Neural cell (in vitro differentiated cells): ENCODE data around the gene VSIG10L. TPM values are rescaled to one million over a fixed set of nuclear protein-coding genes. Genes with fewer than 3 reads are reported as not detected.

ENCODE experiments used
- H2AFZ ChIP-seq: fragments of 200-600, 300-800 bp; sonication (generic), shearing (Covaris generic); 2 replicates; pipeline ENCODE4 v1.6.0; 2014; ENCODE audit warnings: low read depth, mild to moderate bottlenecking, antibody characterized with exemption, low read length, moderate library complexity
- H3F3A ChIP-seq: fragments of 200-600 bp; shearing (Covaris generic); 2 replicates; pipeline ENCODE4 v1.6.1; 2016; ENCODE audit warnings: mild to moderate bottlenecking, moderate library complexity, mixed read lengths, antibody characterized with exemption, low read length; ENCODE audit not compliant: insufficient read depth, poor library complexity, severe bottlenecking
- H3K27ac ChIP-seq: fragments of 200-600, 300-800 bp; sonication (generic), shearing (Covaris generic); 2 replicates; pipeline ENCODE4 v1.5.1; 2014; ENCODE audit warnings: mild to moderate bottlenecking, low read length, moderate library complexity
- H3K27me3 ChIP-seq: fragments of 300-800, 200-600 bp; sonication (generic), shearing (Covaris generic); 2 replicates; pipeline ENCODE4 v1.6.0; 2014; ENCODE audit warnings: mild to moderate bottlenecking, low read depth, low read length, moderate library complexity; ENCODE audit not compliant: insufficient read depth
- H3K36me3 ChIP-seq: fragments of 300-800, 200-600 bp; sonication (generic), shearing (Covaris generic); 2 replicates; pipeline ENCODE4 v1.5.1; 2014; ENCODE audit warnings: mild to moderate bottlenecking, antibody characterized with exemption, low read length, moderate library complexity; ENCODE audit not compliant: insufficient read depth
- H3K4me2 ChIP-seq: fragments of 300-800, 200-600 bp; sonication (generic), shearing (Covaris generic); 2 replicates; pipeline ENCODE4 v1.6.0; 2014; ENCODE audit warnings: mild to moderate bottlenecking, low read length
- H3K4me3 ChIP-seq: fragments of 300-800, 200-600 bp; sonication (generic), shearing (Covaris generic); 2 replicates; pipeline ENCODE4 v1.5.1; 2014; ENCODE audit warnings: mild to moderate bottlenecking, low read length, moderate library complexity
- H3K79me2 ChIP-seq: fragments of 200-600 bp; shearing (Covaris generic); replicated peaks from 2 replicates; pipeline ENCODE4 v1.6.0; 2014; ENCODE audit warnings: mild to moderate bottlenecking, low read length, moderate library complexity; ENCODE audit not compliant: insufficient read depth
- H3K9ac ChIP-seq: fragments of 300-800, 200-600 bp; sonication (generic), shearing (Covaris generic); 2 replicates; pipeline ENCODE4 v1.6.1; 2016; ENCODE audit warnings: mild to moderate bottlenecking, low read length, mixed read lengths
- H3K9me2 ChIP-seq: fragments of 200-600 bp; shearing (Covaris generic); 2 replicates; pipeline ENCODE4 v1.6.1; 2016; ENCODE audit warnings: mild to moderate bottlenecking, low read length, mixed read lengths; ENCODE audit not compliant: insufficient read depth
- H3K9me3 ChIP-seq: fragments of 200-600, 300-800 bp; sonication (generic), shearing (Covaris generic); 2 replicates; pipeline ENCODE4 v1.6.1; 2016; ENCODE audit warnings: mild to moderate bottlenecking, mixed run types, low read length, moderate library complexity, mixed read lengths
- H4K20me1 ChIP-seq: fragments of 200-600 bp; shearing (Covaris generic); 2 replicates; pipeline ENCODE4 v1.6.1; 2016; ENCODE audit warnings: mild to moderate bottlenecking, mixed run types; ENCODE audit not compliant: insufficient read depth
- EP300 ChIP-seq: fragments of 450-650 bp; conservative IDR thresholded peaks from 2 replicates; pipeline ENCODE4 v1.6.1; 2014; ENCODE audit warnings: antibody characterized with exemption, mild to moderate bottlenecking, moderate library complexity; ENCODE audit not compliant: poor library complexity, severe bottlenecking
- EZH2 ChIP-seq: fragments of 200-600, 300-800 bp; shearing (Covaris generic), sonication (generic); IDR thresholded peaks from 2 replicates; pipeline ENCODE4 v1.6.1; 2014; ENCODE audit warnings: antibody characterized with exemption, low read length, borderline replicate concordance, mild to moderate bottlenecking; ENCODE audit not compliant: insufficient read depth, poor library complexity, severe bottlenecking
- MXI1 ChIP-seq: fragments of 450-650 bp; conservative IDR thresholded peaks from 2 replicates; pipeline ENCODE4 v1.6.1; 2014; ENCODE audit warnings: antibody characterized with exemption, mild to moderate bottlenecking; ENCODE audit not compliant: poor library complexity, severe bottlenecking
- POLR2AphosphoS5 ChIP-seq: IDR thresholded peaks from 2 replicates; pipeline ENCODE4 v1.6.1; 2012
- RAD21 ChIP-seq: fragments of 450-650 bp; conservative IDR thresholded peaks from 2 replicates; pipeline ENCODE4 v1.6.1; 2014; ENCODE audit warnings: antibody characterized with exemption, mild to moderate bottlenecking, moderate library complexity
- SMC3 ChIP-seq: fragments of 450-650 bp; conservative IDR thresholded peaks from 2 replicates; pipeline ENCODE4 v1.6.1; 2014; ENCODE audit warnings: antibody characterized with exemption, mild to moderate bottlenecking, moderate library complexity; ENCODE audit not compliant: poor library complexity
- TAF1 ChIP-seq: IDR thresholded peaks from 2 replicates; pipeline ENCODE4 v1.6.1; 2012; ENCODE audit warnings: low read depth
- polyA plus RNA-seq: library from polyadenylated mRNA; depleted of rRNA; stranded (reverse); fragments of >200 nt; gene quantifications from 2 replicates; pipeline ENCODE4 v1.2.3, GENCODE V29; 2014
- TF ChIP-seq, protein P1 (sequence below): fragments of 450-650 bp; IDR thresholded peaks from 2 replicates; pipeline ENCODE4 v1.5.1; 2014; ENCODE audit warnings: antibody characterized with exemption, mild to moderate bottlenecking, moderate library complexity; ENCODE audit not compliant: poor library complexity, severe bottlenecking
- TF ChIP-seq, protein P2 (sequence below): IDR thresholded peaks from 2 replicates; pipeline ENCODE4 v1.6.1; 2012; ENCODE audit warnings: borderline replicate concordance

The VSIG10L gene
- polyA plus RNA-seq, 1 donor from 2014 or later = 2.3 TPM

DNA sequence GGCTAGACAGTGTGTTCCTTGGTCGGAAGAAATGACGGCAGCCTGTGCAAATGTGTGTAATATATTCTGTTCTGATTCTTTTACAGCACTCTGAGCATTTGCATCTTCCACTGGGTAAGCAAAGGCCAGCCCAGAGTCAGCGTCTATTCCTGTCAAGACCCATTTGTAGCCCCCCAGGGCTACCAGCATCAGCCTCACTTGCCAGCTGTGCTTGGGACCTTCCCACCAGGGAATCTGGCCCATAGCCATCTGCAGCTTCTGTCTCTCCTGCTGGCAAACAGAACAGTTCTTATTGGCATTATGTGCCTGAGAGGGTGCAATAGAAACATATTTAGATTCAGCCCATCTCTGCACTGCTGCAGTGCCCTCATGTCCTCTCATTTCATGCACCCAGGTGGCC is 36.5 kb downstream of the VSIG10L start:
- Histone ChIP-seq H4K20me1 (no peaks in the 10 kb centered on the region), H3K79me2 (no peaks in the 10 kb centered on the region), H3K9me3 (peaks cover 4% of the 10 kb centered on the region), H3F3A (no peaks in the 10 kb centered on the region), H2AFZ (no peak overlapping the region), H3K9ac (no peak overlapping the region), H3K9me2 (no peaks in the 10 kb centered on the region), H3K4me3 (no peak overlapping the region), H3K27ac (no peak overlapping the region), H3K27me3 (no peaks in the 10 kb centered on the region), H3K36me3 (no peaks in the 10 kb centered on the region), H3K4me2 (no peak overlapping the region)
- TF ChIP-seq SMC3 = no peak
- TF ChIP-seq TAF1 = no peak
- TF ChIP-seq, protein P1, sequence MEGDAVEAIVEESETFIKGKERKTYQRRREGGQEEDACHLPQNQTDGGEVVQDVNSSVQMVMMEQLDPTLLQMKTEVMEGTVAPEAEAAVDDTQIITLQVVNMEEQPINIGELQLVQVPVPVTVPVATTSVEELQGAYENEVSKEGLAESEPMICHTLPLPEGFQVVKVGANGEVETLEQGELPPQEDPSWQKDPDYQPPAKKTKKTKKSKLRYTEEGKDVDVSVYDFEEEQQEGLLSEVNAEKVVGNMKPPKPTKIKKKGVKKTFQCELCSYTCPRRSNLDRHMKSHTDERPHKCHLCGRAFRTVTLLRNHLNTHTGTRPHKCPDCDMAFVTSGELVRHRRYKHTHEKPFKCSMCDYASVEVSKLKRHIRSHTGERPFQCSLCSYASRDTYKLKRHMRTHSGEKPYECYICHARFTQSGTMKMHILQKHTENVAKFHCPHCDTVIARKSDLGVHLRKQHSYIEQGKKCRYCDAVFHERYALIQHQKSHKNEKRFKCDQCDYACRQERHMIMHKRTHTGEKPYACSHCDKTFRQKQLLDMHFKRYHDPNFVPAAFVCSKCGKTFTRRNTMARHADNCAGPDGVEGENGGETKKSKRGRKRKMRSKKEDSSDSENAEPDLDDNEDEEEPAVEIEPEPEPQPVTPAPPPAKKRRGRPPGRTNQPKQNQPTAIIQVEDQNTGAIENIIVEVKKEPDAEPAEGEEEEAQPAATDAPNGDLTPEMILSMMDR = no peak
- no peak for TF ChIP-seq EZH2

DNA sequence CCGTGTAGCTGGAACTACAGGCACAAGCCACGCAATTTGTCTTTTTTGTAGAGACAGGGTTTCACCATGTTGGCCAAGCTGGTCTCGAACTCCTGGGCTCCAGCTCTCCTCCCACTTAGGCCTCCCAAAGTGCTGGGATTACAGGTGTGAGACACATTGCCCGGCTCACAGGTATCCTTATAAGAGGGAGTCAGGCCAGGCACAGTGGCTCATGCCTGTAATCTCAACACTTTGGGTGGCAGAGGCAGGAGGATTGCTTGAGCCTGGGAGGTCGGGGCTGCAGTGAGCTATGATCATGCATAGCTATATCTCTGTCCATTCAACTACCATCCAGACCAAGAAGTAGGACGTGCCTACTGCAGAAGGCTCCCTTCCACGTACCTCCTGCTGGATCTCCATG is 40.7 kb downstream of the VSIG10L start:
- Histone ChIP-seq H3F3A (no peaks in the 10 kb centered on the region), H3K36me3 (no peaks in the 10 kb centered on the region), H3K4me2 (no peak overlapping the region), H3K79me2 (no peaks in the 10 kb centered on the region), H2AFZ (no peak overlapping the region), H4K20me1 (no peaks in the 10 kb centered on the region), H3K4me3 (no peak overlapping the region), H3K9ac (no peak overlapping the region), H3K9me3 (no peaks in the 10 kb centered on the region), H3K27ac (no peak overlapping the region), H3K9me2 (no peaks in the 10 kb centered on the region), H3K27me3 (no peaks in the 10 kb centered on the region)
- TF ChIP-seq, protein P1 = no peak
- TF ChIP-seq MXI1 (no peak), POLR2AphosphoS5 (no peak), SMC3 (no peak), RAD21 (no peak), EP300 (no peak), TAF1 (no peak), EZH2 (no peak)
- TF ChIP-seq, protein P2, sequence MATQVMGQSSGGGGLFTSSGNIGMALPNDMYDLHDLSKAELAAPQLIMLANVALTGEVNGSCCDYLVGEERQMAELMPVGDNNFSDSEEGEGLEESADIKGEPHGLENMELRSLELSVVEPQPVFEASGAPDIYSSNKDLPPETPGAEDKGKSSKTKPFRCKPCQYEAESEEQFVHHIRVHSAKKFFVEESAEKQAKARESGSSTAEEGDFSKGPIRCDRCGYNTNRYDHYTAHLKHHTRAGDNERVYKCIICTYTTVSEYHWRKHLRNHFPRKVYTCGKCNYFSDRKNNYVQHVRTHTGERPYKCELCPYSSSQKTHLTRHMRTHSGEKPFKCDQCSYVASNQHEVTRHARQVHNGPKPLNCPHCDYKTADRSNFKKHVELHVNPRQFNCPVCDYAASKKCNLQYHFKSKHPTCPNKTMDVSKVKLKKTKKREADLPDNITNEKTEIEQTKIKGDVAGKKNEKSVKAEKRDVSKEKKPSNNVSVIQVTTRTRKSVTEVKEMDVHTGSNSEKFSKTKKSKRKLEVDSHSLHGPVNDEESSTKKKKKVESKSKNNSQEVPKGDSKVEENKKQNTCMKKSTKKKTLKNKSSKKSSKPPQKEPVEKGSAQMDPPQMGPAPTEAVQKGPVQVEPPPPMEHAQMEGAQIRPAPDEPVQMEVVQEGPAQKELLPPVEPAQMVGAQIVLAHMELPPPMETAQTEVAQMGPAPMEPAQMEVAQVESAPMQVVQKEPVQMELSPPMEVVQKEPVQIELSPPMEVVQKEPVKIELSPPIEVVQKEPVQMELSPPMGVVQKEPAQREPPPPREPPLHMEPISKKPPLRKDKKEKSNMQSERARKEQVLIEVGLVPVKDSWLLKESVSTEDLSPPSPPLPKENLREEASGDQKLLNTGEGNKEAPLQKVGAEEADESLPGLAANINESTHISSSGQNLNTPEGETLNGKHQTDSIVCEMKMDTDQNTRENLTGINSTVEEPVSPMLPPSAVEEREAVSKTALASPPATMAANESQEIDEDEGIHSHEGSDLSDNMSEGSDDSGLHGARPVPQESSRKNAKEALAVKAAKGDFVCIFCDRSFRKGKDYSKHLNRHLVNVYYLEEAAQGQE = no peak
